Prostate gland (tissue), 1 donor: Measurements from ENCODE around the gene CERS6.

Experiments used
- POLR2A ChIP-seq: fragments of 450-650 bp; IDR thresholded peaks from one replicate; pipeline ENCODE4 v1.6.1; 2016; ENCODE audit warnings: antibody characterized with exemption, mild to moderate bottlenecking
- POLR2AphosphoS5 ChIP-seq: sonication (generic); formaldehyde crosslinking; IDR thresholded peaks from one replicate; pipeline ENCODE4 v1.6.1; 2017; ENCODE audit warnings: antibody characterized with exemption

GRCh38 chr2:168814939-168815907 is 359.2 kb downstream of the CERS6 start:
- TF ChIP-seq POLR2AphosphoS5 (no peak), POLR2A (no peak)
